ENCODE data around the gene ARHGEF28. TPM values are rescaled to one million over a fixed set of nuclear protein-coding genes. Genes with fewer than 3 reads are reported as not detected.

Gene ARHGEF28
- total RNA-seq, 2 experiments from 2014 or later, result not detected

DNA sequence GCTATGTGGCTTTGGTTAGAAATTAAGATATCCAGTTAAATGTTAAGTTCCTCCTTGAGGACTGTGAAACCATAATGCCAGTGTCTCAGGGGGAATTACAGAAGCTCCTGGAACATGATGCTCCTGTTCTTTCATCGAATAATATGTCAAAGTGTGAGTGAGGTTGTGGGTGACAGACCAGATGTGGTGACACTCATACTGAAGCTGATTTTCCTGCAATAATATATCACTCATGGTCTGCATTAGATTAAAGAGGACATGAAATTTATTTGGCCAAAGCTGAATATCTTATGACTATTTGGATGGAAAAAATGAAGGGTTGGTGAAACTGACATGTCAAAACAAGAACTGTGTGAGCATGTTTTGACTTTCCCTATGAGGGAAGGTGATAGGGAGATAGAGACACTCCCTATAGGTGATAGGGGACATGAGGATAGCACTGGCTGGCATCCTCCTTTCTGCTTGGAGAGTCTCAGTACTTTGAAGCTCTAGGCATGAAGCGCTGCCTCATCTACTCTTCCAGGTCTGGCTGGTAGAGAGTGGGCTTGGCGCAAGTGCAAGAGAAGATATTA lies 173.5 kb downstream of the ARHGEF28 start:
- no peak overlapping the region for H3K27ac Mint-ChIP-seq
- no peak for DNase-seq
- ChIA-PET POLR2A (no interaction called here), CTCF (no interaction called here)
- peaks cover 37% of the 10 kb centered on the region for H3K27me3 Mint-ChIP-seq
- H3K36me3 Mint-ChIP-seq (ENCODE audit: low read depth), result no peaks in the 10 kb centered on the region
- H3K4me3 Mint-ChIP-seq, result no peak overlapping the region
- H3K4me1 Mint-ChIP-seq, result peaks cover 9% of the 10 kb centered on the region
- no peaks in the 10 kb centered on the region for H3K9me3 Mint-ChIP-seq

- CTCF ChIA-PET, result interaction anchor here (0.5 to 1.2 kb wide), 2 partner anchors 10 to 1368 kb away, joined by 3 read pairs; no protein-coding TSS in a partner anchor
- H3K27me3 Mint-ChIP-seq, result peaks cover 32% of the 10 kb centered on the region
- H3K4me3 Mint-ChIP-seq, result no peak overlapping the region
- H3K4me1 Mint-ChIP-seq, result peaks cover 2% of the 10 kb centered on the region
- POLR2A ChIA-PET, result no interaction called here
- DNase-seq, result no peak
- H3K9me3 Mint-ChIP-seq, result no peaks in the 10 kb centered on the region
- H3K36me3 Mint-ChIP-seq (ENCODE audit: low read depth), result no peaks in the 10 kb centered on the region
- H3K27ac Mint-ChIP-seq, result no peak overlapping the region
Measured at GRCh38 chr5:73801686-73802085, 175.7 kb downstream of the ARHGEF28 start.

GRCh38 chr5:73805449-73805848 lies 179.5 kb downstream of the ARHGEF28 start:
- no peaks in the 10 kb centered on the region for H3K9me3 Mint-ChIP-seq
- no peak for DNase-seq
- ChIA-PET CTCF (interaction anchor here (2.0 kb wide), 1 partner anchor 12 kb away, joined by 5 read pairs; no protein-coding TSS in a partner anchor), POLR2A (no interaction called here)
- no peaks in the 10 kb centered on the region for H3K36me3 Mint-ChIP-seq (ENCODE audit: low read depth)
- no peak overlapping the region for H3K27ac Mint-ChIP-seq
- H3K4me3 Mint-ChIP-seq, result no peak overlapping the region
- peaks cover 19% of the 10 kb centered on the region for H3K27me3 Mint-ChIP-seq
- H3K4me1 Mint-ChIP-seq, result no peaks in the 10 kb centered on the region

DNA sequence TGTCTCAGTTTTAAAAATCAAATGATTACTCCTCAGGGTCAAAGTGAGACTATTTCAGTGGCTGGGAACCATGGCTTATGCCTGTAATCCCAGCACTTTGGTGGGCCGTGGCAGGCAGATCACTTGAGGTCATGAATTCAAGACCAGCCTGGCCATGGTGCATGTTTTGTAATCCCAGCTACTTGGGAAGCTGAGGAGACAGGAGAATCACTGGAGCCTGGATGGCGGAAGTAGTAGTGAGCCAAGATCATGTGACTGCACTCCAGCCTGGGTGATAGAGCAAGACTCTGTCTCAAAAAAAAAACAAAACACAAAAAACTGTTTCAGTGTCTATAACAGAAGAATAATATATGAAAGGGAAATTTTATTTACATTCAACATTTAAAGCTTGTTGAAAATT lies 182.9 kb downstream of the ARHGEF28 start:
- Mint-ChIP-seq H3K27me3 (peaks cover 22% of the 10 kb centered on the region), H3K9me3 (no peaks in the 10 kb centered on the region), H3K36me3 (ENCODE audit: low read depth) (no peaks in the 10 kb centered on the region), H3K4me3 (no peak overlapping the region), H3K4me1 (no peaks in the 10 kb centered on the region), H3K27ac (no peak overlapping the region)
- ChIA-PET POLR2A (no interaction called here), CTCF (no interaction called here)
- no peak for DNase-seq

- no peaks in the 10 kb centered on the region for H3K36me3 Mint-ChIP-seq (ENCODE audit: low read depth)
- peaks cover 19% of the 10 kb centered on the region for H3K27me3 Mint-ChIP-seq
- no peak overlapping the region for H3K4me3 Mint-ChIP-seq
- POLR2A ChIA-PET, result no interaction called here
- CTCF ChIA-PET, result no interaction called here
- DNase-seq, result no peak
- H3K4me1 Mint-ChIP-seq, result no peaks in the 10 kb centered on the region
- H3K9me3 Mint-ChIP-seq, result no peaks in the 10 kb centered on the region
- no peak overlapping the region for H3K27ac Mint-ChIP-seq
Measured at GRCh38 chr5:73810429-73810828, 184.4 kb downstream of the ARHGEF28 start.

GRCh38 chr5:73812457-73812856 lies 186.5 kb downstream of the ARHGEF28 start:
- CTCF ChIA-PET, result no interaction called here
- Mint-ChIP-seq H3K4me1 (no peaks in the 10 kb centered on the region), H3K27me3 (peaks cover 20% of the 10 kb centered on the region), H3K27ac (no peak overlapping the region), H3K9me3 (no peaks in the 10 kb centered on the region), H3K4me3 (no peak overlapping the region), H3K36me3 (ENCODE audit: low read depth) (no peaks in the 10 kb centered on the region)
- POLR2A ChIA-PET, result no interaction called here
- DNase-seq, result no peak

GRCh38 chr5:73812962-73813588 lies 187.1 kb downstream of the ARHGEF28 start:
- H3K27ac Mint-ChIP-seq, result no peak overlapping the region
- H3K27me3 Mint-ChIP-seq, result peaks cover 20% of the 10 kb centered on the region
- H3K9me3 Mint-ChIP-seq, result no peaks in the 10 kb centered on the region
- ChIA-PET POLR2A (no interaction called here), CTCF (no interaction called here)
- no peaks in the 10 kb centered on the region for H3K4me1 Mint-ChIP-seq
- DNase-seq, result no peak
- no peaks in the 10 kb centered on the region for H3K36me3 Mint-ChIP-seq (ENCODE audit: low read depth)
- H3K4me3 Mint-ChIP-seq, result no peak overlapping the region

DNA sequence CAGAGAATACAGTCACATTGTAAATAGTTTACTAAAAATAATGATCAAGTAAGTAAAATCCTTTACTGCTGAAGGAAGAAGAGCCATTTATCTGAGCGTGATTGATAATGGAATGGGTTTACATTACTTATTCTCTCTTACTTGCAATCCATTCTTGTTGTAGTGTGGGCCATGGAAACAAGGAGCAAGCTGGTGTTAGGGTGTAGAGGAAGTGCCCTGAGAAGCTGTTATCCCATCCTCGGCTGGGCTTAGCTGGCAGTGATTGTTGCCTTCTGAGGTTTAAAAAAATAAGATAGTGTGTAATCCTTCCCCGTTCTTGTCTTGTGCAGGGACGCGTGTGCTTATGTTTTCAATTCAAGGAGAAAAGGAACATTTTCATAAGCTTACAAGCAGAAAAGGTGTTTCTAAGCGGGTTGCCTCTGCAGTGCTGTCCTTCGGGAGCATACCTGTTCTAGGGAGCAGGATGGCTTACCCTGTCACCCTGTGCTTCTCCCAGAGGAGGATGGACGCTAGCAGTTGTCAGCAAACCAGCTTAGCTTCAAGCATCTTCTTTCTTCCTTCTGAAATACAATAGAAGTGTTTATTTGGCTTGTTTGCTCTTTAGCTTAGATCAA lies 188.3 kb downstream of the ARHGEF28 start:
- POLR2A ChIA-PET, result no interaction called here
- no peak overlapping the region for H3K4me3 Mint-ChIP-seq

DNA sequence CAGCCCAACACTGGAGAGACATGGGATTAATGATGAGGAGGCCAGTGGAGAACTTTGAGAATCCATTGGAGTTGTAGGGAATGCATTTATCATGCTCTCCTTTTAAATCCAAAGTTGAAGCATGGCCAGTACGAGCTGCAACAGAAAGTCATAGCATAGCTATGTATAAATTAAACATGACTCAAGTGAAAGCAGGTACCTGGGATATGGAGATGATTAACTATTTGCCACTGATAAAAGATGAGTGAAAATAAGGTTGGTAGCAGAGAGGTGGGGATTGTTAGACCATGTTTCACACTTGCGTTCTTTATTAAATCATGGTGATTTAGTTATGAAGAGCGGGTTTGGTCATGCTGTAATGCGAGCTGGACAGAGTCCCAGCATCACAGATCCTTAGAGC lies 189.6 kb downstream of the ARHGEF28 start:
- CTCF ChIA-PET, result no interaction called here
- POLR2A ChIA-PET, result no interaction called here
- no peak for DNase-seq
- no peak overlapping the region for H3K4me3 Mint-ChIP-seq
- H3K4me1 Mint-ChIP-seq, result no peaks in the 10 kb centered on the region
- no peak overlapping the region for H3K27ac Mint-ChIP-seq
- H3K9me3 Mint-ChIP-seq, result no peaks in the 10 kb centered on the region
- no peaks in the 10 kb centered on the region for H3K36me3 Mint-ChIP-seq (ENCODE audit: low read depth)
- H3K27me3 Mint-ChIP-seq, result peaks cover 16% of the 10 kb centered on the region

More for the DNA sequence above, 188.3 kb downstream of the ARHGEF28 start:
- no peak overlapping the region for H3K27ac Mint-ChIP-seq
- peaks cover 17% of the 10 kb centered on the region for H3K27me3 Mint-ChIP-seq
- DNase-seq, result no peak
- no peaks in the 10 kb centered on the region for H3K4me1 Mint-ChIP-seq
- H3K36me3 Mint-ChIP-seq (ENCODE audit: low read depth), result no peaks in the 10 kb centered on the region
- no peaks in the 10 kb centered on the region for H3K9me3 Mint-ChIP-seq
- CTCF ChIA-PET, result no interaction called here

GRCh38 chr5:73816656-73817420 lies 190.8 kb downstream of the ARHGEF28 start:
- no peak for DNase-seq
- Mint-ChIP-seq H3K36me3 (ENCODE audit: low read depth) (no peaks in the 10 kb centered on the region), H3K4me3 (no peak overlapping the region), H3K4me1 (no peaks in the 10 kb centered on the region), H3K27me3 (peaks cover 13% of the 10 kb centered on the region), H3K9me3 (no peaks in the 10 kb centered on the region), H3K27ac (no peak overlapping the region)
- CTCF ChIA-PET, result no interaction called here
- POLR2A ChIA-PET, result no interaction called here

DNA sequence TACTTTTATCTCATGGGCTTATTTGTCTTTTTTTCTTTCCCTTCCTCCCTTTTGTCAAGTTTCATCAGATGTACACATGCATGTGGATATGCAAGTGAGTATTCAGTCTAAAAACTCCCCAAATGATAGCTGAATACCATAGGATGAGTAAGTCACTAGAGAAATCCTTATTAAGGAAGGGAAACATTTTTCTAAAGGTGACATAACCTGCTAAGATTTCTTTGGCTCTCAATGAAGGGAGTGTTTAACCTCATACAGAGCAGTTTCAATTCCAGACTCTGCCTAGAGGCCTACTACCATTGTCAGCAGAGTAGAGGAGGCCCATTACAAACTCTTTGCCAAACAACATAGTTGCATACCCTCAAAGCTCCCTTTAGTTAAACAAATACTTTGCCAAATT lies 192.4 kb downstream of the ARHGEF28 start:
- POLR2A ChIA-PET, result no interaction called here
- Mint-ChIP-seq H3K27me3 (peaks cover 6% of the 10 kb centered on the region), H3K27ac (no peak overlapping the region), H3K4me3 (no peak overlapping the region), H3K9me3 (no peaks in the 10 kb centered on the region), H3K4me1 (no peaks in the 10 kb centered on the region), H3K36me3 (ENCODE audit: low read depth) (no peaks in the 10 kb centered on the region)
- no peak for DNase-seq
- CTCF ChIA-PET, result no interaction called here

GRCh38 chr5:73820326-73820725 lies 194.3 kb downstream of the ARHGEF28 start:
- Mint-ChIP-seq H3K4me1 (no peaks in the 10 kb centered on the region), H3K27ac (no peak overlapping the region), H3K36me3 (ENCODE audit: low read depth) (no peaks in the 10 kb centered on the region), H3K4me3 (no peak overlapping the region), H3K9me3 (no peaks in the 10 kb centered on the region), H3K27me3 (peaks cover 3% of the 10 kb centered on the region)
- ChIA-PET POLR2A (no interaction called here), CTCF (no interaction called here)
- no peak for DNase-seq

GRCh38 chr5:73821003-73821402 lies 195.0 kb downstream of the ARHGEF28 start:
- no peaks in the 10 kb centered on the region for H3K36me3 Mint-ChIP-seq (ENCODE audit: low read depth)
- no peaks in the 10 kb centered on the region for H3K9me3 Mint-ChIP-seq
- H3K27me3 Mint-ChIP-seq, result peaks cover 1% of the 10 kb centered on the region
- no peak overlapping the region for H3K4me3 Mint-ChIP-seq
- no peak for DNase-seq
- POLR2A ChIA-PET, result no interaction called here
- CTCF ChIA-PET, result interaction anchor here (1.1 kb wide), 1 partner anchor 25 kb away, joined by 3 read pairs; no protein-coding TSS in a partner anchor
- H3K4me1 Mint-ChIP-seq, result no peaks in the 10 kb centered on the region
- H3K27ac Mint-ChIP-seq, result no peak overlapping the region

Measured in activated CD4-positive, alpha-beta memory T cell treated with anti-CD3 and anti-CD28 coated beads, Interleukin-2, amount 10 ng/mL, durations not matched to agents 7 days and 5 days (primary cell).